AG09319 (cell line): ENCODE data around the gene EP400.

Experiments
- DNase-seq: peaks from one replicate; pipeline ENCODE4 v3.0.0-alpha.2; 2010; ENCODE audit warnings: low read depth; ENCODE audit errors: extremely low read depth
- TF ChIP-seq, protein P1 (sequence below): IDR thresholded peaks from 2 replicates; pipeline ENCODE4 v1.5.1; 2011; ENCODE audit warnings: low read depth, mild to moderate bottlenecking, inconsistent platforms, low read length, moderate library complexity

Gene EP400

DNA sequence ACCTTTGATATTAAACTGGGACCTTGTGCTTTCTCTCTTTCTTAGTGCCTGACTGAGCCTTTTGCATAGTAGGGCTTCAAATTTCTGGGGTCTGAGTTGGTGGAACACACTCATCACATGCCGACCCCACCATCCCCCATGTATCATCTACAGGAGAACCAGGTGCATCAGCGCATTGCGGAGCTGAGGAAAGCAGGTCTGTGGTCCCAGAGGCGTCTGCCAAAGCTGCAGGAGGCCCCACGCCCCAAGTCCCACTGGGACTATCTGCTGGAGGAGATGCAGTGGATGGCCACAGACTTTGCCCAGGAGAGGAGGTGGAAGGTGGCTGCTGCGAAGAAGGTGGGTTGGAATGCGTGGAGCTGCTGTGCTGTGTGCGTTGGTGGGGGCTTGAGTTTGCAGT is 37.8 kb downstream of the EP400 start:
- DNase-seq: no peak

DNA sequence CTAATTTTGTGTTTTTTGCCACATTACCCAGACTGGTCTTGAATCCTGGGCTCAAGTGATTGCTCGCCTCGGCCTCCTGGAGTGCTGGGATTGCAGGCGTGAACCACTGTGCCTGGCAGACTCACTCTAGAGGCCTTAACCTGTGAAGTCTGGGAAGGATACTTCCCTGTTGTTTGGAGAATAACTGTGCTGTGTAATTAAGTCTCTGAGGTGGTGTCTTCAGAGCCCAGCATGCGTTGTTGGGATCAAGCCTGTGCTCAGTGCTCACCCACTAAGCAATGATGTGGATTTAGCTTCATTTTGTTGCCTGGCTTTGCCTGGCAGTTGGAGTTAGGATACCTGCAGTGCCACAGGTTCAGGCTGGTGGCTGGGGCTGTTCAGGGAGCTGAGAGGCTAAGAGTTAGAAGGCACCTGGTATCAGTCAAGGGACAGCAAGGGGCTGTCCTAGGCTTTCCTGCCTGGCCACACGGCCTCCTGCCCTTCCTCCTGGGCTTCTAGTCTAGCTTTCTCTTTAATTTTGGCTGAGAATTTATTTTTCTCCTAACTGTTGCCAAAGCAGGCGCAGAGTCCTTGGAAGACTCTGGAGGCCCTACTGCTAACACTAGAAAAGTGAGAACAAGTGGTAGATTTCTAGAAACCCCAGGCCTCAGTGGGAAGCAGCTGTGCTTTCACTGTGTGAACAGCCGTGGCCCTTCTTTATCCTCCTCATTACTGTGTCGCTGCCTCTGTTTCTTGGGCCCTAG is 38.5 kb downstream of the EP400 start:
- no peak for DNase-seq
- TF ChIP-seq, protein P1, sequence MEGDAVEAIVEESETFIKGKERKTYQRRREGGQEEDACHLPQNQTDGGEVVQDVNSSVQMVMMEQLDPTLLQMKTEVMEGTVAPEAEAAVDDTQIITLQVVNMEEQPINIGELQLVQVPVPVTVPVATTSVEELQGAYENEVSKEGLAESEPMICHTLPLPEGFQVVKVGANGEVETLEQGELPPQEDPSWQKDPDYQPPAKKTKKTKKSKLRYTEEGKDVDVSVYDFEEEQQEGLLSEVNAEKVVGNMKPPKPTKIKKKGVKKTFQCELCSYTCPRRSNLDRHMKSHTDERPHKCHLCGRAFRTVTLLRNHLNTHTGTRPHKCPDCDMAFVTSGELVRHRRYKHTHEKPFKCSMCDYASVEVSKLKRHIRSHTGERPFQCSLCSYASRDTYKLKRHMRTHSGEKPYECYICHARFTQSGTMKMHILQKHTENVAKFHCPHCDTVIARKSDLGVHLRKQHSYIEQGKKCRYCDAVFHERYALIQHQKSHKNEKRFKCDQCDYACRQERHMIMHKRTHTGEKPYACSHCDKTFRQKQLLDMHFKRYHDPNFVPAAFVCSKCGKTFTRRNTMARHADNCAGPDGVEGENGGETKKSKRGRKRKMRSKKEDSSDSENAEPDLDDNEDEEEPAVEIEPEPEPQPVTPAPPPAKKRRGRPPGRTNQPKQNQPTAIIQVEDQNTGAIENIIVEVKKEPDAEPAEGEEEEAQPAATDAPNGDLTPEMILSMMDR: no peak

More for the DNA sequence above, 37.8 kb downstream of the EP400 start:
- TF ChIP-seq, protein P1: no peak

DNA sequence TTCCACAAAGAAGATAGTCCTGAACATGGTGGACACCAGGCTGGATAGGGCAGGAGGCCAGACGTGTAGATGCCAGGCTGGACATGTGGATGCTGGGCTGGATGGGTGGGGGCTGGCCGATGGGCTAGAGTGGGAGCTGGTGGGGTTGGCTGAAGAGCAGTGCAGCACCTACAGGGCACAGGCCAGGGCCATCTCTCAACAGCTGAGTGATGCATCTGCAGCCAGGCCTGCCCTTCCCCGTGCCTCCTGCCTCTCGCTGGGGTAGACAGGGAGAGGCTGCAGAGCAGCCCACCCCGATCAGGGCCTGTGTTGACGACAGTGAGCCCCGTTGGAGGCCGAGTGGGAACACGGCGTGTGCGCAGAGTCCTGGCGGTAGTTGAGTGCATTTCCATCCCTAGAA is 39.3 kb downstream of the EP400 start:
- TF ChIP-seq, protein P1: no peak
- no peak for DNase-seq

DNA sequence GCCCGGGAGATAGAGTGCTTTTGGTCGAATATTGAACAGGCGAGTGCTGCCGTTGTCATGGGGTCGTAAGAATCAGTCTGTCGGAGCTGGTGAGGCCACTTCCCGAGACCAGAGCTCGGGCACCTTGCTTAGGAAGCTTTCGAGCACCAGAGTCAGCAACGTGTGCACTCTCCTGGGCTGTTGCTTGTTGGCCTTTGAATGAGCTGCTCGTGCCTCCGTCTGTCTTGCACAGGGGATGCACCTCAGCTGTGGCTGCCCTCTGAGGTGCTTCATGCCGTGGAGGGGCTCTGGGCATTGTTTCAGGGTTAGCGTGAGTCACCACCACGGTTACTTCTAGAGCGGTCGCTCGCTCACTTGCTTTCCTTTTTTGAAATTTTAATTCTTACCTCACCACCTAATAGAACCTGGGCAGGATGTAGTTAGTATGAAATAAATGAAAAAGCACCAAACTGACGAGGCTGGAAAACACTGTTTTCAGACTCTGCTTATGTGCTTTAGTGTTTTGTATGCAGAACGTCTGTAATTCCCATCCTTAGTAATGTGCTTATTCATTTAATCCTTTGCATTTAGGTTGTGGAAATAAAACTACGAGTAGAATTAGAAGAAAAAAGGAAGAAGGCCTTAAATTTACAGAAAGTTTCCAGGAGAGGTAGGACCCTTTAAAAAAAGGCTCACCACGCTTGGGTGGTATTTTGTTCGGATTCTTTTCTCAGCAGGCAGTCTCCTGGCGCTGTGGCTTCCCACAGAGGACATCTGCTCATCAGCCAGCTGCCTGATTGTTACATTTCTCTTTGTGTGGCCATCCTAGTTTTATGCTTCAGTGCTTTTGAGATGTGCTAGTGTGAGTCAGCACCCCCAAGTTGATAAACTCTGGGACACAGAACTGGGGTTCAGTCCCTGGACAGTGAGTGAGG is 40.6 kb downstream of the EP400 start:
- DNase-seq: no peak
- TF ChIP-seq, protein P1: no peak

DNA sequence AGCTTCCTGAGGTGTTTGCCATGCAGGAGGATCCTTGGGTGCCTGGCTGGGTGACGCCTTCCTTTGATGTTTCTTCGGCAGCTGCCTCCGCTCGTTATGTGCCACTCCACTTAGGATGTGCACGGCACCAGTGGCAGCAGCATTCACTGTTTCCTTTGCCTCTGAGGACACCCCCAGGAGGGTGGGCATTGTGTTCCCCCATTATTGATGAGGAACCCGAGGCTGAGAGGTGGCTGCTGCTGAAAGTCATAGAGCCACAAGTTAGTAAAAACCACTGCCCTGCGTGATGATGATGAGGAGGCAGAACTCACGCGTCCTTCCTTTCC is 41.2 kb downstream of the EP400 start:
- no peak for DNase-seq
- TF ChIP-seq, protein P1: no peak

DNA sequence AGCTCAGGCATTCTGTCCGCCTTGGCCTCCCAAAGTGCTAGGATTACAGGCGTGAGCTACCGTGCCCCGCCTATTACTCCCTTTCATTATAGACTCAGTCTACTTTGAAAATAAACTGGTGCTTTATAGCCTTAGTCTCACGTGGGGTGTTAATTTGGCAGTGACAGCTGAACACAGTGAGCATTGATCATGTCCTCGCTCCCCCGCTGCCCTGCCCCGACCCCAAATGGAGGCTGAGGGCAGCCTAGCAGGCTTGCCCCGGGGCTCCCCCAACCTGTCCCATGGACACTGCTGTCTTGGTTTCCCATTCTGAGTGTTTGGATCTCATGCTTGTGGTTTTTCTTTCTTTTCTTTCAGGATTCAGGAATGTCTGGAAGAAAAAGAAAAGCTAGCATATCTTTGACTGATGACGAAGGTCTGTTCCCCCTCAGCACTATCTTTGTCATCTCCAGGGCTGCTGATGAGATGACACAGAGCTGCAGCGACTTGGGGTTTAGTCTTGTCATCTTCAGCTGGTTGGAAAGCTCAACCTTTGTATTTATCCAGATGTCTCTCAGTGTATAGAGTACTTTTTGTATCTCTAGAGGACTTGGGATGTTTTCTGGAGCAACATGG is 42.2 kb downstream of the EP400 start:
- TF ChIP-seq, protein P1: no peak
- DNase-seq: no peak

DNA sequence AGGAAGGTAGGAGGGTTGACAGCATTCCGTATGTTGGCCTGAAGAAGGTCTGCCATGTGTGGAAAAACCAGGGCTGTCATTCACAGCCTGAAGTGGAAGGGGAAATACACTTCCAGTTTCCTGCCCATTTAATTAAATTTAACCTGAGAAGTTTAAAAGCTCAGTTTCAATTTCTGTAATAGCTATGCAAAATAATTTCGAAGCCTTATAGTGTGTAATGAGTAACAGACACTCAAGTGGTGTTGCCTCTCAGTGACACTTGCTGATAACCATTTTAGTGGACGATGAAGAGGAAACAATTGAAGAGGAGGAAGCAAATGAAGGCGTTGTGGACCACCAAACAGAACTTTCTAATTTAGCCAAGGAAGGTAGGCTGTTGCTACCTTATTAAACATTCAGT is 44.8 kb downstream of the EP400 start:
- TF ChIP-seq, protein P1: no peak
- no peak for DNase-seq
